Activated CD4-positive, alpha-beta T cell treated with anti-CD3 and anti-CD28 coated beads, Interleukin-2, amount 10 ng/mL, durations not matched to agents 24 days and 14 days (primary cell): ENCODE results near the gene ADM2. TPM values are rescaled to one million over a fixed set of nuclear protein-coding genes. Genes with fewer than 3 reads are reported as not detected.
"Not testable (repeated sequence)": the region's sequence is repeated elsewhere in the genome, so short reads cannot be mapped to it uniquely, and the experiment has no call there.

ENCODE experiments used
- DNase-seq: peaks from one replicate; pipeline ENCODE4 v3.0.0; 2022
- H3K27ac Mint-ChIP-seq: one replicate; pipeline ENCODE4 v1.8.0; 2022; ENCODE audit warnings: mild to moderate bottlenecking, mixed read lengths
- H3K27me3 Mint-ChIP-seq: one replicate; pipeline ENCODE4 v1.8.0; 2022; ENCODE audit warnings: mixed read lengths
- H3K36me3 Mint-ChIP-seq: one replicate; pipeline ENCODE4 v1.8.0; 2022; ENCODE audit warnings: low read depth, mild to moderate bottlenecking, mixed read lengths
- H3K4me1 Mint-ChIP-seq: one replicate; pipeline ENCODE4 v1.8.0; 2021; ENCODE audit warnings: mixed read lengths
- H3K4me3 Mint-ChIP-seq: one replicate; pipeline ENCODE4 v1.8.0; 2022; ENCODE audit warnings: mild to moderate bottlenecking, moderate library complexity, mixed read lengths
- H3K9me3 Mint-ChIP-seq: one replicate; pipeline ENCODE4 v1.8.0; 2021; ENCODE audit warnings: mixed read lengths
- intact Hi-C: fragments of 100-400 bp; cut with micrococcal nuclease; formaldehyde crosslinking; loops from one replicate; pipeline ENCODE4 v1.15.1; 2023
- total RNA-seq: library from RNA; stranded (reverse); gene quantifications from 2 replicates; pipeline ENCODE4 v1.2.3, GENCODE V29; 2022

ADM2 gene
- total RNA-seq, 1 donor from 2014 or later: 3.2 TPM

- Mint-ChIP-seq H3K9me3 (no peaks in the 10 kb centered on the region), H3K4me1 (peaks cover 45% of the 10 kb centered on the region), H3K27me3 (no peaks in the 10 kb centered on the region), H3K27ac (peak within 1 kb of the TSS; percentile 100), H3K36me3 (peaks cover 19% of the 10 kb centered on the region), H3K4me3 (peak within 1 kb of the TSS; percentile 96)
- peak; percentile 96 for DNase-seq
- intact Hi-C loops: loop anchor here (2.0 to 5.0 kb wide), 5 partner anchors 15 to 568 kb away; partner anchors contain the start of genes CHKB, KLHDC7B, PIM3 and SYCE3
These were observed 48.7 kb downstream of the ADM2 start, which contains the start of gene TYMP for GRCh38 chr22:50529897-50530579. Gene TYMP, minus strand, starts transcription at chr22:50530012. Its CDS starts 303 bp downstream, at chr22:50529709.

GRCh38 chr22:50530580-50530876 lies 49.2 kb downstream of the ADM2 start:
- Mint-ChIP-seq H3K36me3 (peaks cover 19% of the 10 kb centered on the region), H3K27me3 (no peaks in the 10 kb centered on the region), H3K27ac (peak overlapping the region; percentile 100), H3K4me1 (peaks cover 47% of the 10 kb centered on the region), H3K4me3 (peak overlapping the region; percentile 96), H3K9me3 (no peaks in the 10 kb centered on the region)
- DNase-seq: no peak
- intact Hi-C loops: loop anchor here (2.0 kb wide), 3 partner anchors 14 to 52 kb away; partner anchors contain the start of genes CHKB, KLHDC7B and SYCE3

- peaks cover 19% of the 10 kb centered on the region for H3K36me3 Mint-ChIP-seq
These were observed 49.7 kb downstream of the ADM2 start for GRCh38 chr22:50530877-50531545.

GRCh38 chr22:50531546-50531961 lies 50.2 kb downstream of the ADM2 start:
- peaks cover 19% of the 10 kb centered on the region for H3K36me3 Mint-ChIP-seq
- peaks cover 50% of the 10 kb centered on the region for H3K4me1 Mint-ChIP-seq
- peak; percentile 94 for DNase-seq
- peak overlapping the region; percentile 96 for H3K4me3 Mint-ChIP-seq
- intact Hi-C loops: loop anchor here (1.0 to 2.0 kb wide), 6 partner anchors 8 to 90 kb away; partner anchors contain the start of genes CHKB, KLHDC7B, NCAPH2 and SYCE3
- no peaks in the 10 kb centered on the region for H3K9me3 Mint-ChIP-seq
- H3K27ac Mint-ChIP-seq: peak overlapping the region; percentile 100
- H3K27me3 Mint-ChIP-seq: no peaks in the 10 kb centered on the region

More at GRCh38 chr22:50530877-50531545, 49.7 kb downstream of the ADM2 start:
- H3K27ac Mint-ChIP-seq: peak overlapping the region; percentile 100
- H3K27me3 Mint-ChIP-seq: no peaks in the 10 kb centered on the region
- H3K4me1 Mint-ChIP-seq: peaks cover 47% of the 10 kb centered on the region
- H3K9me3 Mint-ChIP-seq: no peaks in the 10 kb centered on the region
- peak; percentile 96 for DNase-seq
- intact Hi-C loops: loop anchor here (1.0 to 2.0 kb wide), 6 partner anchors 8 to 90 kb away; partner anchors contain the start of genes CHKB, KLHDC7B, NCAPH2 and SYCE3
- peak overlapping the region; percentile 96 for H3K4me3 Mint-ChIP-seq

GRCh38 chr22:50531962-50532674 lies 50.8 kb downstream of the ADM2 start:
- peaks cover 49% of the 10 kb centered on the region for H3K4me1 Mint-ChIP-seq
- H3K4me3 Mint-ChIP-seq: peak overlapping the region; percentile 96
- H3K27me3 Mint-ChIP-seq: no peaks in the 10 kb centered on the region
- DNase-seq: no peak
- peaks cover 19% of the 10 kb centered on the region for H3K36me3 Mint-ChIP-seq
- no peaks in the 10 kb centered on the region for H3K9me3 Mint-ChIP-seq
- peak overlapping the region; percentile 100 for H3K27ac Mint-ChIP-seq
- intact Hi-C loops: loop anchor here (1.0 to 2.0 kb wide), 6 partner anchors 7 to 89 kb away; partner anchors contain the start of genes CHKB, KLHDC7B, NCAPH2 and SYCE3

- no peak for DNase-seq
- intact Hi-C loops: no loop called here
- Mint-ChIP-seq H3K27me3 (no peaks in the 10 kb centered on the region), H3K27ac (peak overlapping the region; percentile 100), H3K4me3 (peak overlapping the region; percentile 96), H3K36me3 (peaks cover 11% of the 10 kb centered on the region), H3K4me1 (peaks cover 48% of the 10 kb centered on the region), H3K9me3 (no peaks in the 10 kb centered on the region)
These were observed 51.8 kb downstream of the ADM2 start for GRCh38 chr22:50532824-50533796.

GRCh38 chr22:50533856-50534711 lies 52.7 kb downstream of the ADM2 start:
- DNase-seq: peak; percentile 68
- H3K9me3 Mint-ChIP-seq, H3K27me3 Mint-ChIP-seq, H3K36me3 Mint-ChIP-seq, intact Hi-C loops: not testable (repeated sequence)
- peak overlapping the region; percentile 100 for H3K27ac Mint-ChIP-seq
- H3K4me1 Mint-ChIP-seq: peaks cover 44% of the 10 kb centered on the region
- peak overlapping the region; percentile 96 for H3K4me3 Mint-ChIP-seq

GRCh38 chr22:50535113-50535512 lies 53.8 kb downstream of the ADM2 start:
- H3K27me3 Mint-ChIP-seq: no peaks in the 10 kb centered on the region
- DNase-seq: no peak
- intact Hi-C loops: loop anchor here (5.0 kb wide), 1 partner anchor 157 kb away; no protein-coding TSS in a partner anchor
- H3K27ac Mint-ChIP-seq: no peak overlapping the region
- no peaks in the 10 kb centered on the region for H3K9me3 Mint-ChIP-seq
- peaks cover 4% of the 10 kb centered on the region for H3K36me3 Mint-ChIP-seq
- peaks cover 54% of the 10 kb centered on the region for H3K4me1 Mint-ChIP-seq
- H3K4me3 Mint-ChIP-seq: no peak overlapping the region

Other genes starting within 250 kb of the ADM2 start
- gene TUBGCP6, start 236.5 kb upstream of the ADM2 start, total RNA-seq: 51.1 and 51.7 TPM in 2 replicates
- 62.2 and 64.6 TPM in 2 replicates for gene HDAC10, start 230.3 kb upstream of the ADM2 start, total RNA-seq
- gene MAPK12, start 219.9 kb upstream of the ADM2 start, total RNA-seq: 20.1 and 21.5 TPM in 2 replicates
- 27.8 and 29.0 TPM in 2 replicates for gene MAPK11, start 211.2 kb upstream of the ADM2 start, total RNA-seq
- 9.0 and 9.5 TPM in 2 replicates for gene PLXNB2, start 173.9 kb upstream of the ADM2 start, total RNA-seq
- 1.4 and 2.2 TPM in 2 replicates for gene DENND6B, start 154.5 kb upstream of the ADM2 start, total RNA-seq
- gene PPP6R2, start 138.2 kb upstream of the ADM2 start, total RNA-seq: 44.0 and 44.1 TPM in 2 replicates
- 108 and 115 TPM in 2 replicates for gene SBF1, start 6.5 kb upstream of the ADM2 start, total RNA-seq
- gene MIOX, start 5.3 kb downstream of the ADM2 start, total RNA-seq: 0.21 and 0.40 TPM in 2 replicates
- gene LMF2, start 26.2 kb downstream of the ADM2 start, total RNA-seq: 78.4 and 79.2 TPM in 2 replicates
- gene NCAPH2, start 26.7 kb downstream of the ADM2 start, total RNA-seq: 131 and 133 TPM in 2 replicates
- 5.3 and 11.2 TPM in 2 replicates for gene SCO2, start 44.1 kb downstream of the ADM2 start, total RNA-seq
- gene TYMP, start 48.5 kb downstream of the ADM2 start, total RNA-seq: 62.1 and 63.0 TPM in 2 replicates
- 5.3 and 6.8 TPM in 2 replicates for gene KLHDC7B, start 64.4 kb downstream of the ADM2 start, total RNA-seq
- 0.69 TPM in 1 of 2 replicates, not detected in the other for gene SYCE3, start 81.4 kb downstream of the ADM2 start, total RNA-seq
- 63.1 and 71.5 TPM in 2 replicates for gene CPT1B, start 96.9 kb downstream of the ADM2 start, total RNA-seq
- gene CHKB, start 101.3 kb downstream of the ADM2 start, total RNA-seq: 83.2 and 84.7 TPM in 2 replicates
- gene MAPK8IP2, start 119.2 kb downstream of the ADM2 start, total RNA-seq: 0.19 TPM in 2 replicates
- gene ARSA, start 146.6 kb downstream of the ADM2 start, total RNA-seq: 20.6 and 22.1 TPM in 2 replicates
- 0.17 and 0.21 TPM in 2 replicates for gene SHANK3, start 191.3 kb downstream of the ADM2 start, total RNA-seq